ENCODE data around the gene ANKRD13B.
"Not testable (repeated sequence)": the region's sequence is repeated elsewhere in the genome, so short reads cannot be mapped to it uniquely, and the experiment has no call there.

Gene ANKRD13B

DNA sequence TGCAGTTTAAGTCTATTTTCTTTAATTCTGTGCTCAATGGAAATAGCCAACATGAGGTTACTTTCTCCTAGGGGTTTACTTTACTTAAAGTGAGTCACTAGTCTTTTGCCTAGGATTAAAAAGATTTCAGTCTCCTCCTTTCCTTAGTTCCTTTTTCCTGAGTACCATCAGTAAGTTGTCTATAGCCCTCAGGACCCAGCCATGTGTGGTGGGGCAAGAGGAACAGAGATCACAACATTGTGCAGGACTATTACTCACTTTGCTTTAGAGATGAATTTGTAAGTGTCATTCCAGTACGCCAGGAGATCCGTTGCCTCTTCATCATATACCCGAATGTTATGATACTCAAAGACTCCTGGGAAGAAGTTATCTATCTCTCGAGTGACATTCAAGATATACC is 57.5 kb downstream of the ANKRD13B start:
- DNase-seq: no peak

DNA sequence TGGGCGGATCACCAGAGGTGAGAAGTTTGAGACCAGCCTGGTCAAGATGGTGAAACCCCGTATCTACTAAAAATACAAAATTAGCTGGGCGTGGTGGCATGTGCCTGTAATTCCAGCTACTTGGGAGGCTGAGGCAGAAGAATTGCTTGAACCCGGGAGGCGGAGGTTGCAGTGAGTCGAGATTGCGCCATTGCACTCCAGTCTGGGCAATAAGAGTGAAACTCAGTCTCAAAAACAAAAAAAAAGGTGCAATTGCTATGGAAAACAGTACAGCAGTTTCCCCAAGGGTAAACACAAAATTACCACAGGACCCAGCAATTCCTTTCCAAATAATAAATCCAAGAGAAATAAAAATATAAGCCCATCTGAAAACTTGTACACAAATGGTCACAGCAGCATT is 59.0 kb downstream of the ANKRD13B start:
- DNase-seq: not testable (repeated sequence)

DNA sequence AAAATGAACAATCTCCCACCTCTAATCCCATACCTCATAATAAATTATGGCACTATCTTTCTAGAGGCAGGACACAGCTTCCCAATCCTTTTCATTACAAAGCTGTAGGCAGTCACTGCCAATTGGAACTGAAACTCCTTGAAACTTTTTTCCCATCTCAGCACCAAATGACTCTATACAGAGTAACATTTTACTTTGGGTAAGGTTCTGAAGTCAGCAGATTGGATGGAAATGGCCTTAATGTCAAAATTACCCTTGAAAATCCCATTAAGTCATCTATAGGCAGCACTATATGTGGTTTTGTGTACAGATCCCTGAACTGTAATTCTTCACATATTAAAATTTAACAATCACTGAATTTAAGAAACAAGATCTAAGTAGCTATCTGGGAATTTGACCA is 60.0 kb downstream of the ANKRD13B start:
- DNase-seq: no peak

DNA sequence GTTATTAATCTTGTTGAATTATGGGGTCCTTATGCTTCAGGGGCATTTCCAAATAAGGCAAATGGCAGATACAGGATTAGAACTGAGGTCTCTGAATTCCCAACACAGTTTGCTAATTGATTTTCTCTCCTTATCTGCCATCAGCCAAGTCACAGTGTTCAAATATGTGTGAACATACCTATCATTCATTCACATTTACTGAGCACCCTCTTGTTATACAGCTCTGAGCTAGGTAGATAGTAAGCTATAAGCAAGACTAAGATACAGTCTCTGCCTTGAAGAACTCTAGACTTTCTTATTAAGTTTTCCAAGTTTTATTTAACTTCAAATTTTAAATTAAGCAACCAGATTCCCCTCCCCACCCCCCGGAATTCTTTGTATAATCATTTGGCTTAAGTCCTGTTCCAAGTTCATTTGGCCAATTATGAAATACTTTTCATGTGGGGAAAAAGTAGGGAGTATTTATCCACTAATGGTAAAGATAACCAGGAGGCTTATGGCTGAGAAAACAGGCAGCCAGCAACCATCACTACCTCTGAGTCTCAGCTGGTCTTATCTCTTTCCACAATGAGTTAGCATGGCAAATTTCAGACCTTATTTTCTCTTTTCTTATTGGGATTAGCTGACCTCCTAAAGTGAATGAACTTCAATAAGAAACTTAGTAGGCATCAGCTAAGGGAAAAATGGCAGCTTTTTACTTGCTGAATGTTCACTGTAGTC is 61.2 kb downstream of the ANKRD13B start:
- DNase-seq: no peak

DNA sequence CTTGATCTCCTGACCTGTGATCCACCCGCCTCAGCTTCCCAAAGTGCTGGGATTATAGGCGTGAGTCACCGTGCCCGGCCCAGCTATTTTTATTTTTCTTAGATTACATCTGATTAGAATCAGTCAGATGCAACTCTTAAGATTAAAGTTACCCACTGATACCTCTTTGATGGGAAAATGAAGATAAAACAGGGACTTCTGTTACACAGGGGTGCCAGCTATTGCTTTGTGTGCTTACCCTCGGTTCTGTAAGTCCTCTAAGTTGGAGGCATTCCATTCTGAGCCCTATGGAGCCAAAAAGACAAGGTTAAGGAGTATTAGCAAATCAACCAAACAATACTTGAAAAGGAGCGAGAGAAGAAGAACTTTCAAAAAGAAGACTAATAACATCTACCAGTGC is 62.4 kb downstream of the ANKRD13B start:
- DNase-seq: no peak

DNA sequence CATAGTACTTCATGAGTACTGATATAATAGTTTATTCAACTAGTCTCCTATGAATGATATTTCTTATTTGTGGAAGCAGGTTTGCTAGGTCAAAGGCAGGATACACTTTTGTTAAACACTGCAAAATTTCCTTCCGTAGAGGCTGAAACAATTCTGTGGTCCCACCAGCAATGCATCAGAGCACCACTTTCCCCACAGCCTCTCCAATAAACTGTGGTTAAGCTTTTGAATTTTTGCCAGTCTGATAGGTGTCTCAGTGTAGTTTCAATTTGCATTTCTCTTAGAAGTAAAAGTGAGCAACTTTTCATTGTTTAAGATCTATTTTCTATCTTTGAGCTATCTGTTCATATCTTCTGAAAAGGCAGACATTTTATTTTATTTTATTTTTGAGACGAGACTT is 66.2 kb downstream of the ANKRD13B start:
- DNase-seq: no peak

DNA sequence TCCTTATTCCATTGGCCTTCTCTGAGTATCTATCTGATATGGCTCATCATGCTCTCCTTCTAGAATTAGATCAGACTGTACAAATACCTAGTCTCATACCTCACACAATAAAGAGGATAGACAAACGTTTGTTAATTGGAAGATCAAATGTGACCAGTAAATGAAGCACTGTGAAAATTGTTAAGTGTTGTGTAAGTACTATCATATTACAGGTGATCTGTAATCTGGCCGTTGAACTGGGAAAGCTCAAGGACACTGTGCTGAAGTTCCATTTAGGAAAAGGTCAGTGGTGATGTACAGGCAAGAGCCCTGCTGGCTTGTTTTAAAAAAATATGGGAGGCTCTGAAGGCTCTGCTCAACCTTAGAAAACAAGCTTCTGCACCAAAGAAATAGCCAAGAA is 68.3 kb downstream of the ANKRD13B start:
- no peak for DNase-seq

DNA sequence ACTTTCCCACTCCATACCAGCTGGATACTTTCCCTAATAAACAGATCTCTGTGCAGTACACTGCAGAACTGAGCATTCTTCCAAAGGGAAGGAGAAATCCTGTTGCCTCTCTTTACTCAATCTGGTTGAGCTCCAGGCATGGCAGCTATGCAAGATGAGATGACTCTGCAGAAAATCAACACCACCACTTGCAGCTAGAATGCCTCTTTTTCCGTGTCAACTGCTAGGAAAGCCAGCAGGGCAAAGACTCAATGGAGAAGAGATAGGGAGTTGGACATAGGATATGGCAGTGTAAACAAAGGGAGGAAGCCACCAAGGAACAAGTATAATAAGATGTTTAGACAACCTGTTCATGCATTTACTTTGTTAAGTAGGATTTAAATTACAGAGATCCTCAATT is 70.2 kb downstream of the ANKRD13B start:
- DNase-seq: no peak

Measured in central memory CD4-positive, alpha-beta T cell (primary cell).